Measurements from ENCODE around the gene ATCAY. TPM values are rescaled to one million over a fixed set of nuclear protein-coding genes. Genes with fewer than 3 reads are reported as not detected.

Gene ATCAY
- total RNA-seq, 2 donors from 2014 or later: 0.58 to 2.8 TPM

- Mint-ChIP-seq H3K9me3 (peaks cover 9% of the 10 kb centered on the region), H3K4me3 (no peak overlapping the region), H3K27me3 (ENCODE audit: insufficient read depth) (no peaks in the 10 kb centered on the region), H3K27ac (no peak overlapping the region), H3K36me3 (ENCODE audit: low read depth) (peaks cover 10% of the 10 kb centered on the region), H3K4me1 (no peaks in the 10 kb centered on the region)
- Histone ChIP-seq H3K27me3 (ENCODE audit: control insufficient read depth, insufficient read depth, low read length, poor library complexity, severe bottlenecking) (no peaks in the 10 kb centered on the region), H3K4me1 (ENCODE audit: control insufficient read depth, insufficient read depth, low read length) (no peaks in the 10 kb centered on the region), H3K36me3 (ENCODE audit: control insufficient read depth, insufficient read depth, low read length) (no peaks in the 10 kb centered on the region), H3K9ac (ENCODE audit: extremely low read depth, low read length, poor library complexity, severe bottlenecking) (no peak overlapping the region), H3K27ac (ENCODE audit: low read depth, low read length) (no peak overlapping the region), H3K9me3 (ENCODE audit: control insufficient read depth, low read length) (peaks cover 5% of the 10 kb centered on the region), H3K4me3 (ENCODE audit: low read length) (no peak overlapping the region)
- TF ChIP-seq CTCF (conservative IDR thresholded peaks at IDR 0.05): no peak
- no peak for DNase-seq
- 90 to 100% methylated on average over 4 to 5 of the region's 5 CpGs for WGBS, 2 experiments (ENCODE audit: insufficient coverage in 1 of 2, insufficient read length in 1 of 2)
These were observed 35.5 kb downstream of the ATCAY start for GRCh38 chr19:3916033-3916432.

- H3K36me3 Mint-ChIP-seq (ENCODE audit: low read depth): peaks cover 10% of the 10 kb centered on the region
- H3K27me3 Mint-ChIP-seq (ENCODE audit: insufficient read depth): no peaks in the 10 kb centered on the region
- H3K9me3 ChIP-seq (ENCODE audit: control insufficient read depth, low read length): peaks cover 5% of the 10 kb centered on the region
- no peaks in the 10 kb centered on the region for H3K27me3 ChIP-seq (ENCODE audit: control insufficient read depth, insufficient read depth, low read length, poor library complexity, severe bottlenecking)
- no peak for DNase-seq
- H3K27ac Mint-ChIP-seq: no peak overlapping the region
- no peaks in the 10 kb centered on the region for H3K4me1 ChIP-seq (ENCODE audit: control insufficient read depth, insufficient read depth, low read length)
- no peaks in the 10 kb centered on the region for H3K36me3 ChIP-seq (ENCODE audit: control insufficient read depth, insufficient read depth, low read length)
- no peak overlapping the region for H3K27ac ChIP-seq (ENCODE audit: low read depth, low read length)
- no peak overlapping the region for H3K4me3 Mint-ChIP-seq
- H3K4me1 Mint-ChIP-seq: no peaks in the 10 kb centered on the region
- H3K9me3 Mint-ChIP-seq: peaks cover 9% of the 10 kb centered on the region
- WGBS, 2 experiments (ENCODE audit: insufficient coverage in 1 of 2, insufficient read length in 1 of 2): 92% methylated on average over 7 to 8 of the region's 8 CpGs
- no peak for TF ChIP-seq CTCF (conservative IDR thresholded peaks at IDR 0.05)
- no peak overlapping the region for H3K9ac ChIP-seq (ENCODE audit: extremely low read depth, low read length, poor library complexity, severe bottlenecking)
- peak overlapping the region; percentile 60 for H3K4me3 ChIP-seq (ENCODE audit: low read length)
These were observed 39.3 kb downstream of the ATCAY start for GRCh38 chr19:3919793-3920192.

- Mint-ChIP-seq H3K27ac (no peak overlapping the region), H3K36me3 (ENCODE audit: low read depth) (peaks cover 5% of the 10 kb centered on the region), H3K9me3 (peaks cover 5% of the 10 kb centered on the region), H3K4me3 (no peak overlapping the region), H3K4me1 (no peaks in the 10 kb centered on the region), H3K27me3 (ENCODE audit: insufficient read depth) (no peaks in the 10 kb centered on the region)
- H3K27me3 ChIP-seq (ENCODE audit: control insufficient read depth, insufficient read depth, low read length, poor library complexity, severe bottlenecking): no peaks in the 10 kb centered on the region
- no peak for TF ChIP-seq CTCF (conservative IDR thresholded peaks at IDR 0.05)
- no peaks in the 10 kb centered on the region for H3K4me1 ChIP-seq (ENCODE audit: control insufficient read depth, insufficient read depth, low read length)
- H3K9me3 ChIP-seq (ENCODE audit: control insufficient read depth, low read length): peaks cover 5% of the 10 kb centered on the region
- no peak for DNase-seq
- H3K27ac ChIP-seq (ENCODE audit: low read depth, low read length): no peak overlapping the region
- H3K36me3 ChIP-seq (ENCODE audit: control insufficient read depth, insufficient read depth, low read length): no peaks in the 10 kb centered on the region
- no peak overlapping the region for H3K9ac ChIP-seq (ENCODE audit: extremely low read depth, low read length, poor library complexity, severe bottlenecking)
- H3K4me3 ChIP-seq (ENCODE audit: low read length): no peak overlapping the region
These were observed 42.7 kb downstream of the ATCAY start for GRCh38 chr19:3923096-3923758.

Data from endodermal cell (in vitro differentiated cells).